SK-N-SH (cell line): ENCODE results near the gene MCF2L. TPM values are rescaled to one million over a fixed set of nuclear protein-coding genes. Genes with fewer than 3 reads are reported as not detected.

Experiments used
- CTCF ChIA-PET: fragments of 300-600, 350-600 bp; formaldehyde crosslinking; extraction: SDS; loops from one replicate; lab custom pipeline; 2021; lab: Yijun Ruan, JAX
- POLR2A ChIA-PET: fragments of 350-600 bp; sonication (Branson Sonifier 250); formaldehyde crosslinking; extraction: SDS; loops from one replicate; lab custom pipeline; 2020; ENCODE audit warnings: antibody characterized with exemption, inconsistent platforms; lab: Yijun Ruan, JAX
- DNase-seq: peaks from one replicate; pipeline ENCODE4 v3.0.0; 2012
- H2AFZ ChIP-seq: fragments of 200-600 bp; sonication (generic); 2 replicates; pipeline ENCODE4 v1.8.1; 2016; ENCODE audit warnings: antibody characterized with exemption, mild to moderate bottlenecking, low read depth
- H3F3A ChIP-seq: fragments of 200-600 bp; sonication (generic); replicated peaks from 2 replicates; pipeline ENCODE3; 2016; ENCODE audit warnings: antibody characterized with exemption, mild to moderate bottlenecking; ENCODE audit not compliant: insufficient read depth
- H3K27ac ChIP-seq, 2 experiments: fragments of 200-500 bp in 1 of 2; fragments of 200-600 bp in 1 of 2; sonication (Bioruptor generic) in 1 of 2; sonication (generic), shearing (Covaris generic) in 1 of 2; 2 replicates each; pipeline versions ENCODE4 v1.5.1 to v1.6.1; 2014 to 2016; ENCODE audit warnings: low read depth in 2 of 2, inconsistent platforms in 1 of 2, low read length in 1 of 2, mild to moderate bottlenecking in 1 of 2, mixed read lengths in 1 of 2
- H3K27me3 ChIP-seq: fragments of 200-600 bp; sonication (generic), shearing (Covaris generic); 2 replicates; pipeline ENCODE4 v1.6.1; 2016; ENCODE audit warnings: mixed run types; ENCODE audit not compliant: insufficient read depth
- H3K36me3 ChIP-seq, 2 experiments: fragments of 200-500 bp in 1 of 2; fragments of 200-600 bp in 1 of 2; sonication (Bioruptor generic) in 1 of 2; sonication (generic) in 1 of 2; replicated peaks in 1 of 2; 2 replicates each; pipeline versions ENCODE3 to v1.5.1; 2014 to 2016; ENCODE audit warnings: low read length in 1 of 2, mild to moderate bottlenecking in 1 of 2; ENCODE audit not compliant: insufficient read depth in 2 of 2, control insufficient read depth in 1 of 2
- H3K4me1 ChIP-seq, 2 experiments: fragments of 200-500 bp in 1 of 2; fragments of 200-600 bp in 1 of 2; sonication (Bioruptor generic) in 1 of 2; sonication (generic), shearing (Covaris generic) in 1 of 2; 2 replicates each; pipeline versions ENCODE4 v1.5.1 to v1.6.1; 2014 to 2016; ENCODE audit warnings: low read depth in 1 of 2, low read length in 1 of 2, mixed run types in 1 of 2; ENCODE audit not compliant: insufficient read depth in 2 of 2, control insufficient read depth in 1 of 2
- H3K4me2 ChIP-seq: fragments of 200-600 bp; sonication (generic), shearing (Covaris generic); 2 replicates; pipeline ENCODE4 v1.6.1; 2017; ENCODE audit warnings: mixed run types
- H3K4me3 ChIP-seq, 2 experiments: fragments of 200-500 bp in 1 of 2; fragments of 200-600 bp in 1 of 2; sonication (Bioruptor generic) in 1 of 2; sonication (generic), shearing (Covaris generic) in 1 of 2; 2 replicates each; pipeline versions ENCODE4 v1.5.1 to v1.8.1; 2014 to 2016; ENCODE audit warnings: low read depth in 2 of 2, inconsistent platforms in 1 of 2, low read length in 1 of 2, mild to moderate bottlenecking in 1 of 2, mixed read lengths in 1 of 2, moderate library complexity in 1 of 2
- H3K79me2 ChIP-seq: fragments of 200-600 bp; sonication (generic); 2 replicates; pipeline ENCODE4 v1.8.1; 2017; ENCODE audit warnings: mild to moderate bottlenecking; ENCODE audit not compliant: insufficient read depth
- H3K9ac ChIP-seq: fragments of 200-600 bp; sonication (generic); 2 replicates; pipeline ENCODE4 v1.6.1; 2017; ENCODE audit warnings: mixed run types
- H3K9me2 ChIP-seq: fragments of 200-600 bp; sonication (generic); 2 replicates; pipeline ENCODE4 v1.6.1; 2017; ENCODE audit warnings: mixed run types
- H3K9me3 ChIP-seq: fragments of 200-600 bp; sonication (generic); 2 replicates; pipeline ENCODE4 v1.6.1; 2017; ENCODE audit warnings: mixed run types, mild to moderate bottlenecking, moderate library complexity
- H4K20me1 ChIP-seq: fragments of 200-600 bp; sonication (generic); 2 replicates; pipeline ENCODE4 v1.6.1; 2017; ENCODE audit warnings: mild to moderate bottlenecking, mixed run types; ENCODE audit not compliant: insufficient read depth
- EP300 ChIP-seq, 2 experiments: IDR thresholded peaks; 2 replicates each; pipeline versions ENCODE4 v1.4.0 to v1.6.1; 2012; ENCODE audit warnings: borderline replicate concordance in 1 of 2, low read depth in 1 of 2, low read length in 1 of 2
- EZH2phosphoT487 ChIP-seq: fragments of 200-600 bp; sonication (generic); IDR thresholded peaks from 2 replicates; pipeline ENCODE4 v1.6.1; 2017; ENCODE audit warnings: low read depth, mixed run types, mild to moderate bottlenecking, antibody characterized with exemption, moderate library complexity, borderline replicate concordance
- FOXJ3 ChIP-seq: sonication (generic); formaldehyde crosslinking; IDR thresholded peaks from 2 replicates; pipeline ENCODE4 v1.5.1; 2020; ENCODE audit warnings: mild to moderate bottlenecking, missing genetic modification reagents
- FOXM1 ChIP-seq: IDR thresholded peaks from 2 replicates; pipeline ENCODE4 v1.4.0; 2012; ENCODE audit warnings: low read depth, mild to moderate bottlenecking
- GABPA ChIP-seq: IDR thresholded peaks from 2 replicates; pipeline ENCODE4 v1.4.0; 2012; ENCODE audit warnings: low read depth, mild to moderate bottlenecking
- GATA2 ChIP-seq: sonication (generic); formaldehyde crosslinking; IDR thresholded peaks from 2 replicates; pipeline ENCODE4 v1.5.0; 2020; ENCODE audit warnings: mild to moderate bottlenecking, missing genetic modification reagents
- MAX ChIP-seq: IDR thresholded peaks from 2 replicates; pipeline ENCODE4 v1.4.0; 2012; ENCODE audit warnings: low read depth
- MEF2A ChIP-seq: IDR thresholded peaks from 2 replicates; pipeline ENCODE4 v1.4.0; 2012; ENCODE audit warnings: low read depth, borderline replicate concordance
- MXI1 ChIP-seq: IDR thresholded peaks from 2 replicates; pipeline ENCODE4 v1.6.1; 2012; ENCODE audit warnings: mild to moderate bottlenecking, low read depth, low read length, improper control_type of control experiment
- NFIC ChIP-seq: IDR thresholded peaks from 2 replicates; pipeline ENCODE4 v1.4.0; 2012; ENCODE audit warnings: borderline replicate concordance
- PBX3 ChIP-seq: IDR thresholded peaks from 2 replicates; pipeline ENCODE4; 2012
- POLR2AphosphoS5 ChIP-seq: IDR thresholded peaks from 2 replicates; pipeline ENCODE4 v1.6.1; 2012; ENCODE audit warnings: low read depth, low read length
- RCOR1 ChIP-seq: fragments of 150-350 bp; IDR thresholded peaks from 2 replicates; pipeline ENCODE4 v1.6.1; 2017; ENCODE audit warnings: antibody characterized with exemption, low read length
- SIN3A ChIP-seq: IDR thresholded peaks from 2 replicates; pipeline ENCODE4 v1.6.1; 2012; ENCODE audit warnings: low read depth, mild to moderate bottlenecking, low read length, moderate library complexity, borderline replicate concordance
- SMC3 ChIP-seq: IDR thresholded peaks from 2 replicates; pipeline ENCODE4 v1.6.1; 2012; ENCODE audit warnings: low read depth, low read length, improper control_type of control experiment
- WGBS: methylation state at CpG from one replicate; pipeline ENCODE4 v1.1.6; 2017; ENCODE audit warnings: low lambda C conversion rate; 5-methylcytosine and 5-hydroxymethylcytosine counted together
- polyA plus RNA-seq, 3 experiments: library from polyadenylated mRNA; depleted of rRNA; stranded (reverse); fragments of >200 nt; gene quantifications; 2 replicates each; pipeline ENCODE4 v1.2.3, GENCODE V29; 2012

MCF2L gene
- polyA plus RNA-seq, 1 of the 3 experiments (the other 2 are of a cell fraction): 0.56 TPM

- TF ChIP-seq PBX3 (no peak), GABPA (no peak), EP300 (IDR thresholded peaks at IDR 0.05; ENCODE audit: borderline replicate concordance in 1 of 2, low read depth in 1 of 2, low read length in 1 of 2) (peak in 1 of 2 experiments; percentile 24; a peak in 1 of 4 replicates), MXI1 (peak; percentile 54; the same call in 1 of the 2 replicates), EZH2phosphoT487 (no peak), SMC3 (no peak), SIN3A (no peak), FOXJ3 (CRISPR knock-in tag) (peak; percentile 32; the same call in 1 of the 2 replicates), MAX (no peak), GATA2 (CRISPR knock-in tag) (peak; percentile 78), POLR2AphosphoS5 (no peak), FOXM1 (no peak), RCOR1 (0 out of 2 replicates have a peak, but pooled peaks have one; percentile 20)
- Histone ChIP-seq H3K9me2 (no peaks in the 10 kb centered on the region), H3K36me3 (no peaks in the 10 kb centered on the region), H3K9ac (no peak overlapping the region), H3K4me1 (peaks cover 0 to 79% of the 10 kb centered on the region in 2 experiments; a peak in 1 of 4 replicates), H3K27me3 (peaks cover 2% of the 10 kb centered on the region; the same call in 1 of the 2 replicates), H3K79me2 (no peaks in the 10 kb centered on the region), H4K20me1 (no peaks in the 10 kb centered on the region), H2AFZ (no peak overlapping the region), H3F3A (no peaks in the 10 kb centered on the region), H3K27ac (peak overlapping the region in 1 of 2 experiments; percentile 88; a peak in 2 of 4 replicates), H3K9me3 (no peaks in the 10 kb centered on the region), H3K4me3 (no peak overlapping the region), H3K4me2 (no peak overlapping the region)
- peak; percentile 90 for DNase-seq
- POLR2A ChIA-PET: interaction anchor here (0.7 to 3.5 kb wide), 4 partner anchors 12 to 21 kb away, joined by 3 to 21 read pairs (median 4); no protein-coding TSS in a partner anchor
- CTCF ChIA-PET: interaction anchor here (0.6 to 2.6 kb wide), 7 partner anchors 14 to 133 kb away, joined by 3 to 16 read pairs (median 7); partner anchors contain the start of gene MCF2L
- WGBS: 48% methylated on average over 19 of the region's 27 CpGs
Measured at GRCh38 chr13:112983428-112984196, 14.6 kb downstream of the MCF2L start.

GRCh38 chr13:112984501-112984900 lies 15.5 kb downstream of the MCF2L start:
- H3F3A ChIP-seq: no peaks in the 10 kb centered on the region
- no peak for DNase-seq
- no peaks in the 10 kb centered on the region for H3K9me3 ChIP-seq
- no peak overlapping the region for H3K4me3 ChIP-seq
- no peaks in the 10 kb centered on the region for H3K27me3 ChIP-seq
- peak overlapping the region in 1 of 2 experiments; percentile 20; a peak in 1 of 4 replicates for H3K27ac ChIP-seq
- no peak overlapping the region for H3K9ac ChIP-seq
- H3K36me3 ChIP-seq: no peaks in the 10 kb centered on the region
- ChIA-PET POLR2A (interaction anchor here (3.5 kb wide), 1 partner anchor 17 kb away, joined by 21 read pairs; no protein-coding TSS in a partner anchor), CTCF (interaction anchor here (1.3 to 2.6 kb wide), 8 partner anchors 9 to 45 kb away, joined by 3 to 16 read pairs (median 6); partner anchors contain the start of gene MCF2L)
- H3K4me2 ChIP-seq: no peak overlapping the region
- H2AFZ ChIP-seq: no peak overlapping the region
- H3K4me1 ChIP-seq: peaks cover 0 to 70% of the 10 kb centered on the region in 2 experiments; a peak in 1 of 4 replicates
- H3K79me2 ChIP-seq: no peaks in the 10 kb centered on the region
- TF ChIP-seq SMC3: no peak
- TF ChIP-seq MEF2A: no peak
- no peak for TF ChIP-seq MAX
- TF ChIP-seq RCOR1: no peak
- TF ChIP-seq NFIC: no peak
- WGBS: 65% methylated on average over 10 of the region's 11 CpGs
- no peaks in the 10 kb centered on the region for H3K9me2 ChIP-seq
- no peaks in the 10 kb centered on the region for H4K20me1 ChIP-seq
